ENCODE measurements around the gene EHMT2. TPM values are rescaled to one million over a fixed set of nuclear protein-coding genes. Genes with fewer than 3 reads are reported as not detected.

Gene EHMT2
- total and polyA plus RNA-seq, 2 of the 13 experiments (the other 11 are each of a cell fraction or from before 2014, with no cell fraction given), result 55.2 to 69.2 TPM

DNA sequence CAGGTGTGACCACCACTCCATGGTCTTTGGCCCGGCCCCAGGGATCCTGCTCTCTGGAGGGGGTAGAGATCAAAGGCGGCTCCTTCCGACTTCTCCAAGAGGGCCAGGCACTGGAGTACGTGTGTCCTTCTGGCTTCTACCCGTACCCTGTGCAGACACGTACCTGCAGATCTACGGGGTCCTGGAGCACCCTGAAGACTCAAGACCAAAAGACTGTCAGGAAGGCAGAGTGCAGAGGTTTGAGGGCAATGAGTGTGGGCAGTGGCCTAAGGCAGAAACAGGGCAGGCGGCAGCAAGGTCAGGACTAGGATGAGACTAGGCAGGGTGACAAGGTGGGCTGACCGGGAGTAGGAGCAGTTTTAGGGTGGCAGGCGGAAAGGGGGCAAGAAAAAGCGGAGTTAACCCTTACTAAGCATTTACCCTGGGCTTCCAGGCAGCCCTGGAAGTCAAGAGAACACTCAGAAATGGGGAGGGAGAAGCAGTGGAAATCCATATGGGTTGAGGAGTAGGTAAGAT is 48.9 kb upstream of the EHMT2 start (continued):
- TF ChIP-seq, protein P1, sequence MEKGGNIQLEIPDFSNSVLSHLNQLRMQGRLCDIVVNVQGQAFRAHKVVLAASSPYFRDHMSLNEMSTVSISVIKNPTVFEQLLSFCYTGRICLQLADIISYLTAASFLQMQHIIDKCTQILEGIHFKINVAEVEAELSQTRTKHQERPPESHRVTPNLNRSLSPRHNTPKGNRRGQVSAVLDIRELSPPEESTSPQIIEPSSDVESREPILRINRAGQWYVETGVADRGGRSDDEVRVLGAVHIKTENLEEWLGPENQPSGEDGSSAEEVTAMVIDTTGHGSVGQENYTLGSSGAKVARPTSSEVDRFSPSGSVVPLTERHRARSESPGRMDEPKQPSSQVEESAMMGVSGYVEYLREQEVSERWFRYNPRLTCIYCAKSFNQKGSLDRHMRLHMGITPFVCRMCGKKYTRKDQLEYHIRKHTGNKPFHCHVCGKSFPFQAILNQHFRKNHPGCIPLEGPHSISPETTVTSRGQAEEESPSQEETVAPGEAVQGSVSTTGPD (CRISPR knock-in tag; IDR thresholded peaks at IDR 0.05), result no peak
- TF ChIP-seq JUN (CRISPR knock-in tag; IDR thresholded peaks at IDR 0.05) (no peak; the same call in 1 of the 2 replicates), ZFY (CRISPR knock-in tag; IDR thresholded peaks at IDR 0.05) (no peak), LCORL (IDR thresholded peaks at IDR 0.05) (no peak), LCORL (CRISPR knock-in tag; IDR thresholded peaks at IDR 0.05) (no peak), HMGA1 (CRISPR knock-in tag; conservative IDR thresholded peaks at IDR 0.05) (no peak), ARNT2 (CRISPR knock-in tag; IDR thresholded peaks at IDR 0.05; ENCODE audit: low read depth) (no peak), ZNF468 (CRISPR knock-in tag; IDR thresholded peaks at IDR 0.05) (no peak), ZFP36 (IDR thresholded peaks at IDR 0.05; ENCODE audit: borderline replicate concordance, low read depth, low read length, partially characterized antibody) (no peak), CEBPG (CRISPR knock-in tag; IDR thresholded peaks at IDR 0.05) (no peak), SAP130 (CRISPR knock-in tag; IDR thresholded peaks at IDR 0.05; ENCODE audit: low read depth) (no peak), U2AF1 (optimal IDR thresholded peaks at IDR 0.05; ENCODE audit: low read depth, low read length) (no peak), ZNF672 (CRISPR knock-in tag; IDR thresholded peaks at IDR 0.05) (no peak), ZNF441 (CRISPR knock-in tag; IDR thresholded peaks at IDR 0.05; ENCODE audit: borderline replicate concordance) (no peak), ZNF709 (CRISPR knock-in tag; IDR thresholded peaks at IDR 0.05) (no peak), ZNF552 (CRISPR knock-in tag; IDR thresholded peaks at IDR 0.05; ENCODE audit: borderline replicate concordance) (no peak; the same call in 1 of the 2 replicates), CHD4 (IDR thresholded peaks at IDR 0.05; ENCODE audit: borderline replicate concordance, low read length) (no peak), PITX1 (CRISPR knock-in tag; IDR thresholded peaks at IDR 0.05) (no peak)
- TF ChIP-seq, protein P2, sequence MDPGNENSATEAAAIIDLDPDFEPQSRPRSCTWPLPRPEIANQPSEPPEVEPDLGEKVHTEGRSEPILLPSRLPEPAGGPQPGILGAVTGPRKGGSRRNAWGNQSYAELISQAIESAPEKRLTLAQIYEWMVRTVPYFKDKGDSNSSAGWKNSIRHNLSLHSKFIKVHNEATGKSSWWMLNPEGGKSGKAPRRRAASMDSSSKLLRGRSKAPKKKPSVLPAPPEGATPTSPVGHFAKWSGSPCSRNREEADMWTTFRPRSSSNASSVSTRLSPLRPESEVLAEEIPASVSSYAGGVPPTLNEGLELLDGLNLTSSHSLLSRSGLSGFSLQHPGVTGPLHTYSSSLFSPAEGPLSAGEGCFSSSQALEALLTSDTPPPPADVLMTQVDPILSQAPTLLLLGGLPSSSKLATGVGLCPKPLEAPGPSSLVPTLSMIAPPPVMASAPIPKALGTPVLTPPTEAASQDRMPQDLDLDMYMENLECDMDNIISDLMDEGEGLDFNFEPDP (CRISPR knock-in tag; conservative IDR thresholded peaks at IDR 0.05), result no peak
- TF ChIP-seq, protein P3, sequence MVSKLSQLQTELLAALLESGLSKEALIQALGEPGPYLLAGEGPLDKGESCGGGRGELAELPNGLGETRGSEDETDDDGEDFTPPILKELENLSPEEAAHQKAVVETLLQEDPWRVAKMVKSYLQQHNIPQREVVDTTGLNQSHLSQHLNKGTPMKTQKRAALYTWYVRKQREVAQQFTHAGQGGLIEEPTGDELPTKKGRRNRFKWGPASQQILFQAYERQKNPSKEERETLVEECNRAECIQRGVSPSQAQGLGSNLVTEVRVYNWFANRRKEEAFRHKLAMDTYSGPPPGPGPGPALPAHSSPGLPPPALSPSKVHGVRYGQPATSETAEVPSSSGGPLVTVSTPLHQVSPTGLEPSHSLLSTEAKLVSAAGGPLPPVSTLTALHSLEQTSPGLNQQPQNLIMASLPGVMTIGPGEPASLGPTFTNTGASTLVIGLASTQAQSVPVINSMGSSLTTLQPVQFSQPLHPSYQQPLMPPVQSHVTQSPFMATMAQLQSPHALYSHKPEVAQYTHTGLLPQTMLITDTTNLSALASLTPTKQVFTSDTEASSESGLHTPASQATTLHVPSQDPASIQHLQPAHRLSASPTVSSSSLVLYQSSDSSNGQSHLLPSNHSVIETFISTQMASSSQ (IDR thresholded peaks at IDR 0.05; ENCODE audit: low read depth), result no peak
- TF ChIP-seq, protein P3 (CRISPR knock-in tag; IDR thresholded peaks at IDR 0.05; ENCODE audit: borderline replicate concordance), result no peak
- TF ChIP-seq, protein P4, sequence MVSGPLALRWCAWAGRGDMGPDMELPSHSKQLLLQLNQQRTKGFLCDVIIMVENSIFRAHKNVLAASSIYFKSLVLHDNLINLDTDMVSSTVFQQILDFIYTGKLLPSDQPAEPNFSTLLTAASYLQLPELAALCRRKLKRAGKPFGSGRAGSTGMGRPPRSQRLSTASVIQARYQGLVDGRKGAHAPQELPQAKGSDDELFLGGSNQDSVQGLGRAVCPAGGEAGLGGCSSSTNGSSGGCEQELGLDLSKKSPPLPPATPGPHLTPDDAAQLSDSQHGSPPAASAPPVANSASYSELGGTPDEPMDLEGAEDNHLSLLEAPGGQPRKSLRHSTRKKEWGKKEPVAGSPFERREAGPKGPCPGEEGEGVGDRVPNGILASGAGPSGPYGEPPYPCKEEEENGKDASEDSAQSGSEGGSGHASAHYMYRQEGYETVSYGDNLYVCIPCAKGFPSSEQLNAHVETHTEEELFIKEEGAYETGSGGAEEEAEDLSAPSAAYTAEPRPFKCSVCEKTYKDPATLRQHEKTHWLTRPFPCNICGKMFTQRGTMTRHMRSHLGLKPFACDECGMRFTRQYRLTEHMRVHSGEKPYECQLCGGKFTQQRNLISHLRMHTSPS (CRISPR knock-in tag; IDR thresholded peaks at IDR 0.05; ENCODE audit: low read depth), result no peak
- TF ChIP-seq, protein P5, sequence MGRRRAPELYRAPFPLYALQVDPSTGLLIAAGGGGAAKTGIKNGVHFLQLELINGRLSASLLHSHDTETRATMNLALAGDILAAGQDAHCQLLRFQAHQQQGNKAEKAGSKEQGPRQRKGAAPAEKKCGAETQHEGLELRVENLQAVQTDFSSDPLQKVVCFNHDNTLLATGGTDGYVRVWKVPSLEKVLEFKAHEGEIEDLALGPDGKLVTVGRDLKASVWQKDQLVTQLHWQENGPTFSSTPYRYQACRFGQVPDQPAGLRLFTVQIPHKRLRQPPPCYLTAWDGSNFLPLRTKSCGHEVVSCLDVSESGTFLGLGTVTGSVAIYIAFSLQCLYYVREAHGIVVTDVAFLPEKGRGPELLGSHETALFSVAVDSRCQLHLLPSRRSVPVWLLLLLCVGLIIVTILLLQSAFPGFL (CRISPR knock-in tag; IDR thresholded peaks at IDR 0.05), result no peak

All from HepG2 (cell line).